Gastrocnemius medialis (tissue), 4 donors: ENCODE results near the gene PLA2G2A. TPM values are rescaled to one million over a fixed set of nuclear protein-coding genes. Genes with fewer than 3 reads are reported as not detected.

Source experiments
- total RNA-seq, 4 donors: library from RNA; depleted of rRNA; stranded (reverse); fragments of >200 nt; gene quantifications; one replicate each; pipeline versions ENCODE4 v1.1.0 to v1.2.3, GENCODE V29; 2016

The PLA2G2A gene
- total RNA-seq, 4 donors from 2014 or later: 6.2 to 19.3 (median 13.6) TPM

Other genes with a start within 250 kb of the PLA2G2A start
- 1 to 10 TPM in 3 of 4 donors, under 1 TPM in 1; 0.95 to 3.9 (median 2.4) TPM for gene TMCO4, start 179.7 kb downstream of the PLA2G2A start, total RNA-seq
- under 1 TPM in 1 of 4 donors, not detected in 3; 0.24 TPM for gene RNF186, start 164.3 kb downstream of the PLA2G2A start, total RNA-seq
- gene OTUD3, start 97.2 kb downstream of the PLA2G2A start, total RNA-seq: 1 to 10 TPM; 3.3 to 7.9 (median 4.4) TPM
- not detected for gene PLA2G2E, start 56.0 kb downstream of the PLA2G2A start, total RNA-seq
- gene PLA2G5, start 90.6 kb upstream of the PLA2G2A start, total RNA-seq: not detected
- gene PLA2G2D, start 139.9 kb upstream of the PLA2G2A start, total RNA-seq: not detected
- not detected for gene PLA2G2F, start 159.7 kb upstream of the PLA2G2A start, total RNA-seq
- 1 to 10 TPM in 1 of 4 donors, under 1 TPM in 2, not detected in 1; 0.18 to 4.3 (median 0.19) TPM for gene UBXN10, start 206.5 kb upstream of the PLA2G2A start, total RNA-seq
- gene PLA2G2C, start 206.9 kb upstream of the PLA2G2A start, total RNA-seq: not detected